Right lobe of liver (tissue), 6 donors: ENCODE measurements around the gene STMND1. TPM values are rescaled to one million over a fixed set of nuclear protein-coding genes. Genes with fewer than 3 reads are reported as not detected.
A peak's percentile ranks its signal among the peaks of the same experiment; 100 is the strongest.

Source experiments
- ATAC-seq, 4 donors: fragments of 200-7000 bp; cut with Tn5 transposase; one replicate each; pipeline ENCODE4 v1.9.1; 2020; ENCODE audit warnings: mild to moderate bottlenecking in 4 of 4, moderate library complexity in 4 of 4
- DNase-seq, 3 donors: peaks; one replicate each; pipeline ENCODE4 v3.0.0-alpha.2; 2020
- H3K27ac ChIP-seq, 3 donors: fragments of 200-600 bp; one replicate each; pipeline ENCODE4 v1.8.0; 2022
- H3K27me3 ChIP-seq, 2 donors: fragments of 200-600 bp; one replicate each; pipeline ENCODE4 v1.8.0; 2022
- H3K36me3 ChIP-seq, 4 donors: fragments of 200-600 bp; sonication (generic) in 1 of 4; one replicate each; pipeline versions ENCODE4 v1.5.1 to v1.8.0; 2017 to 2022; ENCODE audit warnings: control low read depth in 1 of 4
- H3K4me1 ChIP-seq, 4 donors: fragments of 200-600 bp; sonication (generic) in 1 of 4; one replicate each; pipeline versions ENCODE4 v1.5.1 to v1.8.0; 2017 to 2022; ENCODE audit warnings: control low read depth in 1 of 4
- H3K4me3 ChIP-seq, 3 donors: fragments of 200-600 bp; one replicate each; pipeline ENCODE4 v1.8.0; 2022
- H3K9me3 ChIP-seq, 4 donors: fragments of 200-600 bp; sonication (generic) in 1 of 4; one replicate each; pipeline versions ENCODE4 v1.5.1 to v1.8.0; 2017 to 2022; ENCODE audit warnings: control low read depth in 1 of 4
- CTCF ChIP-seq, 4 donors: fragments of 200-600 bp in 3 of 4; fragments of 450-650 bp in 1 of 4; IDR thresholded peaks; one replicate each; pipeline versions ENCODE4 v1.5.1 to v1.8.0; 2016 to 2022; ENCODE audit warnings: antibody characterized with exemption in 4 of 4, mild to moderate bottlenecking in 2 of 4
- POLR2A ChIP-seq: fragments of 450-650 bp; IDR thresholded peaks from one replicate; pipeline ENCODE4 v1.6.1; 2017; ENCODE audit warnings: antibody characterized with exemption, mild to moderate bottlenecking
- WGBS: methylation state at CpG from one replicate; pipeline ENCODE4 v1.1.6; 2018; ENCODE audit warnings: low coverage, low lambda C conversion rate; ENCODE audit not compliant: insufficient coverage; ENCODE audit errors: missing lambda C conversion rate; 5-methylcytosine and 5-hydroxymethylcytosine counted together
- intact Hi-C, 2 donors: fragments of 100-400 bp; cut with DNase I; formaldehyde crosslinking; loops; one replicate each; pipeline versions ENCODE4 v1.11.2 to v1.14.1; 2022
- total RNA-seq, 6 experiments: library from RNA; depleted of rRNA in 2 of 6; stranded (reverse); fragments of >200 nt in 2 of 6; fragmentation: NEBNext Ultra II Directional in 3 of 6; extraction: Animal tissue kit (Norgen Biotek cat#: 25700) in 3 of 6; gene quantifications; one replicate each; pipeline versions ENCODE4 v1.1.0 to v1.2.4, GENCODE V29; 2016 to 2023
- donor health status: DM: no; HTN: yes; CAD: no.
- donor health status: DM: no; HTN: no; CAD: no.
- donor health status: DM: no; HTN: no; CAD: no.
- donor health status: DM: no; HTN: yes; CAD: no.
- donor health status: DM: no; HTN: yes; CAD: no.

STMND1 gene
- total RNA-seq, 6 experiments from 2014 or later: 0.25 TPM; not detected in 5

- H3K4me3 ChIP-seq: no peak overlapping the region
- TF ChIP-seq CTCF (IDR thresholded peaks at IDR 0.05) (no peak), POLR2A (no peak)
- intact Hi-C loops: no loop called here
- peak in 3 of 4 donors; percentile 13 to 61 (median 19) for ATAC-seq
- WGBS: 32% methylated on average over 1 of the region's 1 CpG
- H3K9me3 ChIP-seq: no peaks in the 10 kb centered on the region
- H3K4me1 ChIP-seq: peaks cover 0 to 15% (median 0%) of the 10 kb centered on the region in 4 donors
- no peak overlapping the region for H3K27ac ChIP-seq
- no peaks in the 10 kb centered on the region for H3K27me3 ChIP-seq
- no peaks in the 10 kb centered on the region for H3K36me3 ChIP-seq
- no peak for DNase-seq
These were observed 5.2 kb upstream of the STMND1 start for GRCh38 chr6:17096652-17097051.

- Histone ChIP-seq H3K27me3 (no peaks in the 10 kb centered on the region), H3K4me3 (no peak overlapping the region), H3K27ac (no peak overlapping the region), H3K4me1 (peaks cover 0 to 15% (median 0%) of the 10 kb centered on the region in 4 donors), H3K36me3 (no peaks in the 10 kb centered on the region), H3K9me3 (no peaks in the 10 kb centered on the region)
- WGBS: 82% methylated on average over 3 of the region's 3 CpGs
- intact Hi-C loops: no loop called here
- DNase-seq (no peak), ATAC-seq (no peak)
- TF ChIP-seq CTCF (IDR thresholded peaks at IDR 0.05) (no peak), POLR2A (no peak)
These were observed 3.9 kb upstream of the STMND1 start for GRCh38 chr6:17097982-17098381.

GRCh38 chr6:17098538-17098937 is 3.3 kb upstream of the STMND1 start:
- H3K4me3 ChIP-seq: no peak overlapping the region
- TF ChIP-seq POLR2A: no peak
- TF ChIP-seq CTCF (IDR thresholded peaks at IDR 0.05): no peak
- WGBS: 53% methylated on average over 2 of the region's 4 CpGs
- intact Hi-C loops: no loop called here
- H3K4me1 ChIP-seq: peaks cover 0 to 15% (median 0%) of the 10 kb centered on the region in 4 donors
- no peak for DNase-seq
- no peaks in the 10 kb centered on the region for H3K36me3 ChIP-seq
- no peaks in the 10 kb centered on the region for H3K9me3 ChIP-seq
- no peaks in the 10 kb centered on the region for H3K27me3 ChIP-seq
- ATAC-seq: no peak
- no peak overlapping the region for H3K27ac ChIP-seq

GRCh38 chr6:17099401-17100059 is 2.3 kb upstream of the STMND1 start:
- DNase-seq: peak in 2 of 3 donors; percentile 59 to 63
- Histone ChIP-seq H3K36me3 (no peaks in the 10 kb centered on the region), H3K27me3 (no peaks in the 10 kb centered on the region), H3K27ac (peak overlapping the region in 1 of 3 donors; percentile 30), H3K4me1 (peaks cover 0 to 15% (median 0%) of the 10 kb centered on the region in 4 donors), H3K4me3 (peak overlapping the region in 1 of 3 donors; percentile 18), H3K9me3 (no peaks in the 10 kb centered on the region)
- WGBS: 34% methylated on average over 5 of the region's 5 CpGs
- ATAC-seq: peak; percentile 52 to 74 (median 70)
- TF ChIP-seq CTCF (IDR thresholded peaks at IDR 0.05): no peak
- no peak for TF ChIP-seq POLR2A
- intact Hi-C loops: no loop called here
